ENCODE data around the gene FAM186B.

FAM186B gene

DNA sequence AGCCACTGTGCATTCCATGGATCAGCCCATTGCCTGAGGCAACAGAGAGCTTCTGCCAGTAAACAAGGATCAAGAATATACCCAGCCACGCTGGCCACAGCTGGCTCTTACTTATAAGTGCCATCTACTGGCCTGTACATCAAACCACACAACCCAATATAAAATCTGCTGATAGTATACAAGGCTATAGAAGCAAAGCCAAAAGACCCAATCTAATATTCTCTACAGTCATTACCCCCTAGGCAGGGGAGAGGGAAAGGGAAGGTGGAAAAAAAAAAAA is 4.4 kb upstream of the FAM186B start:
- H3K4me3 ChIP-seq (ENCODE audit: control insufficient read depth, low read depth, low read length): no peak overlapping the region
- no peak for DNase-seq (ENCODE audit: low read depth)
- TF ChIP-seq, protein P1, sequence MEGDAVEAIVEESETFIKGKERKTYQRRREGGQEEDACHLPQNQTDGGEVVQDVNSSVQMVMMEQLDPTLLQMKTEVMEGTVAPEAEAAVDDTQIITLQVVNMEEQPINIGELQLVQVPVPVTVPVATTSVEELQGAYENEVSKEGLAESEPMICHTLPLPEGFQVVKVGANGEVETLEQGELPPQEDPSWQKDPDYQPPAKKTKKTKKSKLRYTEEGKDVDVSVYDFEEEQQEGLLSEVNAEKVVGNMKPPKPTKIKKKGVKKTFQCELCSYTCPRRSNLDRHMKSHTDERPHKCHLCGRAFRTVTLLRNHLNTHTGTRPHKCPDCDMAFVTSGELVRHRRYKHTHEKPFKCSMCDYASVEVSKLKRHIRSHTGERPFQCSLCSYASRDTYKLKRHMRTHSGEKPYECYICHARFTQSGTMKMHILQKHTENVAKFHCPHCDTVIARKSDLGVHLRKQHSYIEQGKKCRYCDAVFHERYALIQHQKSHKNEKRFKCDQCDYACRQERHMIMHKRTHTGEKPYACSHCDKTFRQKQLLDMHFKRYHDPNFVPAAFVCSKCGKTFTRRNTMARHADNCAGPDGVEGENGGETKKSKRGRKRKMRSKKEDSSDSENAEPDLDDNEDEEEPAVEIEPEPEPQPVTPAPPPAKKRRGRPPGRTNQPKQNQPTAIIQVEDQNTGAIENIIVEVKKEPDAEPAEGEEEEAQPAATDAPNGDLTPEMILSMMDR (conservative IDR thresholded peaks at IDR 0.05; ENCODE audit: control insufficient read depth, insufficient read depth, low read depth, low read length): peak; percentile 15

DNA sequence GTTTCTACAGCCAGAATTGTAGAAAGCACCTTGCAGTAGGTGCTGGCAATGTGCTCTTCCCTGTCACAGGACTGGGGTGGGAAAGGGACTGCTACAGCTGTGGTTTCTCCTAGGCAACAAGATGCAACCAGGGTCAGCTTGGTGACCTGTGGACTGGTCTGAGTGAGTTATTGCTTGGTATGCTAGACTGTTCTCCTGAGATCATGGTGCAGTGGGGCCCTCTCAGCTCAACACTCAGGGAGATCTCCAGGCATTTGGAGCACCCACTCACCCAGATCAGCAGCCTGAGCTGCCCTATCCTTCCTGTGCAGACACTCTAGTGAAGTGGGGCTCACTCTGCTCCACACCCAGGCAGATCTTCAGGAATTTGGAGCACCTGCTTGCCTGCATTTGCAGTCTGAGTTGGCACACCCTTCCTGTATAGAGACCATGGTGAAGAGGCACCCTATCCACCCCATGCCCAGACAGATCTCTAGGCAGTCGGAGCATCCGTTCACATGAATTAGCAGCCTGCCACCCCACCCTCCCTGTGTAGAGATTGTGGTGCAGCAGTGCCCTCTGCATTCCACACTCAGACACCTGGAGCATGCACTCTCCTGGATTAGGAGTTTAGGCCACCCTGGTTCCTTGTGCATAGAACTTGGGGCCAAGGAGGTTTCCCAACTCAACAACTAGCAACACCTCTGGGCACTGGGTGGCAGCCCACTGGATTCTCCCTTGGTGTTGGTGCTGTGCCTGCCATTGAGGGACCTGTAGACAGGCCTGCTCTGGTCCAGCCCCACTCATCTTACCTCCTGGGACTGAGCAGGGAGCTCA is 3.8 kb upstream of the FAM186B start:
- TF ChIP-seq, protein P1 (conservative IDR thresholded peaks at IDR 0.05; ENCODE audit: control insufficient read depth, insufficient read depth, low read depth, low read length): no peak
- no peak overlapping the region for H3K4me3 ChIP-seq (ENCODE audit: control insufficient read depth, low read depth, low read length)
- DNase-seq (ENCODE audit: low read depth): no peak

DNA sequence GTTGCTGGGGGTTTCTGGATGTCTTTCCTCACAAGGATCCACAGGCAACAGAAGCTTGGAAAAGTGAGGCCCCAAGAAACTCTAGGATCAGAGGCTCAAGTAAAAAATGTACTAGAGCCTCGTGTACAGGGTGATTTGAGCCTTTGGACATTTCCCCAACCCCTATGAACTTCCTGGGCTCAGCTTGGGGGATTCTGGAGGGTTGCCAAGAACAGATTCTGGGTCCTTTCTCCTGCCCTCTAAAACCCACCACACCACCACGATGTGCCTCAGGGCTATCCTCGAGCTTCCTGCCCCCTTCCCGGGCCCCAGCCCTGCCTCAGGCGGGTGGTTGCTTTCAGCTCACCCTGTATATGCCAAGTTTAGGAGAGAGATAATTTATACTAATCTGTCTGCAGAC is 583 bp downstream of the FAM186B start:
- no peak overlapping the region for H3K4me3 ChIP-seq (ENCODE audit: control insufficient read depth, low read depth, low read length)
- DNase-seq (ENCODE audit: low read depth): no peak
- TF ChIP-seq, protein P1 (conservative IDR thresholded peaks at IDR 0.05; ENCODE audit: control insufficient read depth, insufficient read depth, low read depth, low read length): no peak

DNA sequence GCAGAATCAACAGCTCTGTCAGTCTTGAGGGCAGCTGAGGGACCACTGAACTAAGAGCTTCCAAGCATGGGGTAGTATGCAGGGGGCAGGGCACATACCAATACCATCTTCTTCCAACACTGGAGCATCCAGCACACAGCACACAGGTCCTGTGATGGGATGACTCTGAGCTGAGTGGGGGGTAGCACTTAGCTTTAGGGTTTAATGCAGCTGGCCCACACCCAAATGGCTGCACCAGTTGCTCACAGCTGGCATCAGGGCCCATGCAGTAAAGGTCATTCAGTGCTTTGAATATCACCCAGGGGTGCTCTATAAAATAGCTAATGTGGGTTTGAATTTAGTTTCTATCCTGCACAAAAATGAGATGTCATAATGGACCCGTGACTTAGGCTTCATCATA is 1.7 kb downstream of the FAM186B start:
- H3K4me3 ChIP-seq (ENCODE audit: control insufficient read depth, low read depth, low read length): no peak overlapping the region
- TF ChIP-seq, protein P1 (conservative IDR thresholded peaks at IDR 0.05; ENCODE audit: control insufficient read depth, insufficient read depth, low read depth, low read length): no peak
- DNase-seq (ENCODE audit: low read depth): no peak

DNA sequence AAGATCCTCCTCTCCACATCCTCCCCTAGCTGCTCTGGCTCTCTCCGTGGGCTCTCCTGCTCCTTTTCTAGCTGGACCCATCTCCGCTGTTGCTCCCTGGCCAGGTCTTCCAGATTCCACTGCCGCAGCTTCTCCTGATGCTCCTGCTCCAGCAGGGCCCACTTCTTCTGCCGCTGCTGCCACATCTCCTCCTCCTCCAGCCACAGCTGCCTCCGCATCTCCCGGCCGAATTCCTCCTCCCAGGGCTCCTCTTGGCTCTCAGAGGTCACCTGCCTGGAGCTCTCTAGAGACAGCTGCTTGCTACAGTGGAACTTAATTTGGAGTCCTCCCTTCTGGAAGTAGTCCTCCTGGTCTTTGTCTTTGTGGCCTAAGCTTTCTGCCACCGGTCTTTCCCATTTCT is 5.5 kb downstream of the FAM186B start:
- no peak overlapping the region for H3K4me3 ChIP-seq (ENCODE audit: control insufficient read depth, low read depth, low read length)
- TF ChIP-seq, protein P1 (conservative IDR thresholded peaks at IDR 0.05; ENCODE audit: control insufficient read depth, insufficient read depth, low read depth, low read length): no peak
- DNase-seq (ENCODE audit: low read depth): no peak

DNA sequence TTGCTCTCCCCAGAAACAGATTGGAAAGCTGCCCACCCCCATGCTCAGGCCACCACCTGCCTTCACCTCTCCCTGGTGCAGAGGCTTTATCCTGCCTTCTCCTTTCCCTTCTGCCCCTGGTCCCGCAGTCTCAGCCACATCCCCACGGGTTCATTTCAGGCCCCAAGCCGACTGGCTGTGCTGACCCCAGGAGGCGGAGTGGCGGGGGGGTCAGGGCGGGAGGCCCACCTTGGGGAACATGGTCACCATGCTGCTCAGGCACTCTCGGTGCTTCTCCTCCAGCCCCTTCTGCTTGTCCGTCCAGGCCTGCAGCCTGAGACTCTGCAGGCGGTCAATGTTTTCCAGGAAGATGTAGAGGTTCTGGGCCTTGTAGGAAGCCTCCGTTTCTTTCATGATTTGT is 6.9 kb downstream of the FAM186B start:
- TF ChIP-seq, protein P1 (conservative IDR thresholded peaks at IDR 0.05; ENCODE audit: control insufficient read depth, insufficient read depth, low read depth, low read length): no peak
- no peak for DNase-seq (ENCODE audit: low read depth)
- no peak overlapping the region for H3K4me3 ChIP-seq (ENCODE audit: control insufficient read depth, low read depth, low read length)

Data from fibroblast of mammary gland (primary cell).